Mammary epithelial cell (primary cell): ENCODE results near the gene ARIH2.

ENCODE experiments used
- CTCF ChIP-seq, 2 donors: IDR thresholded peaks in 1 of 2; conservative IDR thresholded peaks in 1 of 2; 2 replicates each; pipeline ENCODE4 v1.5.1; 2011 to 2012; ENCODE audit warnings: inconsistent platforms in 2 of 2, low read length in 2 of 2, mild to moderate bottlenecking in 2 of 2, control low read depth in 1 of 2, low read depth in 1 of 2; ENCODE audit not compliant: insufficient read depth in 1 of 2; ENCODE audit errors: extremely low read depth in 1 of 2
- EZH2 ChIP-seq: IDR thresholded peaks from 2 replicates; pipeline ENCODE4 v1.6.1; 2012; ENCODE audit warnings: low read length, inconsistent platforms, borderline replicate concordance

- TF ChIP-seq EZH2 (no peak), CTCF (conservative IDR thresholded peaks at IDR 0.05 in 1 of 2, IDR thresholded peaks at IDR 0.05 in 1 of 2; ENCODE audit: extremely low read depth in 1 of 2, insufficient read depth in 1 of 2, low read depth in 1 of 2, low read length in 2 of 2) (no peak)
Measured at GRCh38 chr3:48966367-48966766, 47.7 kb downstream of the ARIH2 start.
